Suppressor macrophage treated with lipopolysaccharide for 4 hours (primary cell): ENCODE data around the gene PLG.
"Not testable (repeated sequence)": the region's sequence is repeated elsewhere in the genome, so short reads cannot be mapped to it uniquely, and the experiment has no call there.

Experiments
- DNase-seq: peaks from one replicate; pipeline ENCODE4 v3.0.0-alpha.2; 2020

Gene PLG

GRCh38 chr6:160701918-160702680, at the start of gene PLG:
PLG (plus strand) TSS chr6:160702244; CDS start chr6:160702305, 61 bp downstream.
- not testable (repeated sequence) for DNase-seq

- DNase-seq: no peak
Observed at GRCh38 chr6:160659562-160659961, 42.5 kb upstream of the PLG start.

GRCh38 chr6:160661216-160661615, 40.8 kb upstream of the PLG start:
- no peak for DNase-seq

GRCh38 chr6:160662429-160662828, 39.6 kb upstream of the PLG start:
- DNase-seq: no peak

- DNase-seq: no peak
Observed at GRCh38 chr6:160662842-160663241, 39.2 kb upstream of the PLG start.

GRCh38 chr6:160664198-160664597, 37.8 kb upstream of the PLG start, which contains the start of gene LPA:
LPA (minus strand) TSS chr6:160664275; CDS start chr6:160664214, 61 bp downstream.
- DNase-seq: not testable (repeated sequence)

- DNase-seq: no peak
Observed at GRCh38 chr6:160667639-160668481, 34.2 kb upstream of the PLG start.

GRCh38 chr6:160668589-160668988, 33.5 kb upstream of the PLG start:
- no peak for DNase-seq

GRCh38 chr6:160676418-160676817, 25.6 kb upstream of the PLG start:
- not testable (repeated sequence) for DNase-seq

GRCh38 chr6:160678230-160678629, 23.8 kb upstream of the PLG start:
- DNase-seq: no peak

- no peak for DNase-seq
Observed at GRCh38 chr6:160678744-160679401, 23.2 kb upstream of the PLG start.

- DNase-seq: no peak
Observed at GRCh38 chr6:160679402-160679769, 22.7 kb upstream of the PLG start.

- not testable (repeated sequence) for DNase-seq
Observed at GRCh38 chr6:160685101-160685761, 16.8 kb upstream of the PLG start.

- DNase-seq: no peak
Observed at GRCh38 chr6:160685762-160686450, 16.1 kb upstream of the PLG start.

- no peak for DNase-seq
Observed at GRCh38 chr6:160690458-160690857, 11.6 kb upstream of the PLG start.

GRCh38 chr6:160691617-160692016, 10.4 kb upstream of the PLG start:
- DNase-seq: no peak

GRCh38 chr6:160692369-160692959, 9.6 kb upstream of the PLG start:
- DNase-seq: no peak

- DNase-seq: not testable (repeated sequence)
Observed at GRCh38 chr6:160695025-160695424, 7.0 kb upstream of the PLG start.

GRCh38 chr6:160695622-160696021, 6.4 kb upstream of the PLG start:
- not testable (repeated sequence) for DNase-seq

GRCh38 chr6:160696884-160697283, 5.2 kb upstream of the PLG start:
- not testable (repeated sequence) for DNase-seq

GRCh38 chr6:160697826-160698225, 4.2 kb upstream of the PLG start:
- no peak for DNase-seq

- DNase-seq: not testable (repeated sequence)
Observed at GRCh38 chr6:160704688-160705087, 2.6 kb downstream of the PLG start.
